ENCODE measurements around the gene SYNE1.

Gene SYNE1

GRCh38 chr6:152155792-152156191, 481.4 kb downstream of the SYNE1 start:
- Histone ChIP-seq H3K36me3 (ENCODE audit: control insufficient read depth in 1 of 2, insufficient read depth in 2 of 2, low read length in 2 of 2) (no peaks in the 10 kb centered on the region), H2BK12ac (ENCODE audit: low read length) (no peak overlapping the region), H3K4me2 (ENCODE audit: low read length) (no peak overlapping the region), H4K91ac (ENCODE audit: low read depth, low read length) (no peak overlapping the region), H2BK120ac (ENCODE audit: insufficient read depth, low read length, poor library complexity) (no peak overlapping the region), H3K4me3 (ENCODE audit: low read depth, low read length) (no peak overlapping the region), H2AK5ac (ENCODE audit: low read length) (no peak overlapping the region), H3K9me3 (ENCODE audit: insufficient read depth, low read depth, low read length) (no peaks in the 10 kb centered on the region), H3K27me3 (ENCODE audit: insufficient read depth, low read length) (no peaks in the 10 kb centered on the region), H3K27ac (ENCODE audit: low read depth, low read length) (no peak overlapping the region), H3K14ac (ENCODE audit: low read length) (no peak overlapping the region), H3K18ac (ENCODE audit: low read length) (no peak overlapping the region), H3K9ac (ENCODE audit: low read length) (no peak overlapping the region), H4K8ac (ENCODE audit: low read depth, low read length) (no peak overlapping the region), H3K4ac (ENCODE audit: low read depth, low read length) (no peak overlapping the region), H3K79me2 (ENCODE audit: control insufficient read depth, insufficient read depth, low read length, poor library complexity) (no peaks in the 10 kb centered on the region), H2BK5ac (ENCODE audit: low read depth, low read length, poor library complexity) (no peak overlapping the region), H3K23ac (ENCODE audit: low read length) (no peak overlapping the region), H2AFZ (ENCODE audit: insufficient read depth, low read length, poor library complexity) (no peak overlapping the region), H3K79me1 (ENCODE audit: low read length) (no peaks in the 10 kb centered on the region), H3K4me1 (ENCODE audit: control insufficient read depth in 1 of 2, insufficient read depth in 2 of 2, low read length in 2 of 2) (no peaks in the 10 kb centered on the region), H4K12ac (ENCODE audit: low read depth, low read length) (no peak overlapping the region)
- DNase-seq: no peak
- WGBS (ENCODE audit: extremely low coverage, insufficient coverage, insufficient read length): no CpG with 5 or more reads among the region's 8 CpGs

DNA sequence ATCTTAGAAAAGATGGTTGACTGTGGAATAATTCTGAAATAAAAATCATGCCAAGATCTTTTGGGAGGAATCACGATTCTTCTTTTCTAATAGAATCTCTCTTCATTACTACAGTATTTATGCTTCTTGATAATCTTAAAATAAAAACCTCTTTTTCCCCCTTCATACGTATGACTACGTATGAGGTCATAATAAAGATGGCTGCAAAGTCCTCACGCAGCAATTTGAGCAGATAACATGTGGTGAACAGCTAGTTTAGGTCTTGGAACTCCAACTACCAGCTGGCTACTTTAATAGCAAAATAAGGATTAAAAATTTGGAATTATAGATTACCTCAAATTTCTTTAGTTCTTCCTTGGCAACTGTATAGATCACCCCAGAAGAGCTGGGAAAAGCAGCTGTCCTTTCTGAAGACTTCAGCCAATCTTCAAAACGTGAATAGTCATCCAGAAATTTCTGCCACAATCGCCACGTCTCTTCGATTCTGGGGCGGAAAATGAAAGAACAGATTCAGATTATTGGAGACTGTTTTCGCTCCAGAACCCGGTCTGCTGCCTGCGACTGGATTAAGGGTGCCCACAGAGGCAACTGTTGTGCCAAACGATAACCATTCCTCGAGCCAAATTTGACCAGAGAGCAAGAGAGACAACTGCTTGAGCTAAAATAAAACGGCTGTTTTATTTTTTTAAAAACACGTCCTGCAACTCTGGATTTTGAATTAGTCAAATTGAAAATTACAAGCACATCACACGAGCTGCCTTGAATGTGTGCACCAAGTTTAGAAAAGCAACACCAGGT, 482.4 kb downstream of the SYNE1 start:
- Histone ChIP-seq H3K27ac (ENCODE audit: low read depth, low read length) (no peak overlapping the region), H2AK5ac (ENCODE audit: low read length) (no peak overlapping the region), H2BK5ac (ENCODE audit: low read depth, low read length, poor library complexity) (no peak overlapping the region), H3K4ac (ENCODE audit: low read depth, low read length) (no peak overlapping the region), H3K79me1 (ENCODE audit: low read length) (no peaks in the 10 kb centered on the region), H4K91ac (ENCODE audit: low read depth, low read length) (no peak overlapping the region), H4K12ac (ENCODE audit: low read depth, low read length) (no peak overlapping the region), H2AFZ (ENCODE audit: insufficient read depth, low read length, poor library complexity) (no peak overlapping the region), H3K9me3 (ENCODE audit: insufficient read depth, low read depth, low read length) (no peaks in the 10 kb centered on the region), H3K23ac (ENCODE audit: low read length) (no peak overlapping the region), H3K4me3 (ENCODE audit: low read depth, low read length) (no peak overlapping the region), H3K18ac (ENCODE audit: low read length) (no peak overlapping the region), H3K4me2 (ENCODE audit: low read length) (no peak overlapping the region), H3K14ac (ENCODE audit: low read length) (no peak overlapping the region), H3K36me3 (ENCODE audit: control insufficient read depth in 1 of 2, insufficient read depth in 2 of 2, low read length in 2 of 2) (no peaks in the 10 kb centered on the region), H3K9ac (ENCODE audit: low read length) (no peak overlapping the region), H4K8ac (ENCODE audit: low read depth, low read length) (no peak overlapping the region), H2BK12ac (ENCODE audit: low read length) (no peak overlapping the region), H2BK120ac (ENCODE audit: insufficient read depth, low read length, poor library complexity) (no peak overlapping the region), H3K79me2 (ENCODE audit: control insufficient read depth, insufficient read depth, low read length, poor library complexity) (no peaks in the 10 kb centered on the region), H3K4me1 (ENCODE audit: control insufficient read depth in 1 of 2, insufficient read depth in 2 of 2, low read length in 2 of 2) (no peaks in the 10 kb centered on the region), H3K27me3 (ENCODE audit: insufficient read depth, low read length) (no peaks in the 10 kb centered on the region)
- no CpG with 5 or more reads among the region's 17 CpGs for WGBS (ENCODE audit: extremely low coverage, insufficient coverage, insufficient read length)
- DNase-seq: no peak

DNA sequence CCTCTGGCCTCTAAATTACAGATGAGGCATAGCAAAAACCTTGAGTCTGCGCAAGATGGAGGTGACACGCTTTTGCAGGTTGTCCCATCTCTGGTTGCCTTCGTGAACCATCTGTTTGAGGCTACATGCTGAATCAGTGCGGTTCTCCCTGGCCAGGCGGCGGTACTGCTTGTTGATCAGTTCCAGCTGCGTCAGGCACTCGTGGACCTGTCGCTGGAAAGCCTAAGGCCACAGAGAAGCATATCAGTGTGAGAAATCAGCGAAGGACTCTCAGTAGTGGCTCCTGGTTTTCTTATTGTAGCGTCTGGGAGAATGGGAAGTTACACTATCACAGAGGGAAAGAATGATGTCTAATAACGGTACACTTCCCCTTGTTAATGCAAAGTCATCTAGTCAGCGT, 485.2 kb downstream of the SYNE1 start:
- H2BK5ac ChIP-seq (ENCODE audit: low read depth, low read length, poor library complexity): no peak overlapping the region
- no peak overlapping the region for H2AFZ ChIP-seq (ENCODE audit: insufficient read depth, low read length, poor library complexity)
- H3K27ac ChIP-seq (ENCODE audit: low read depth, low read length): no peak overlapping the region
- no peak for DNase-seq
- H3K23ac ChIP-seq (ENCODE audit: low read length): no peak overlapping the region
- no CpG with 5 or more reads among the region's 13 CpGs for WGBS (ENCODE audit: extremely low coverage, insufficient coverage, insufficient read length)
- no peaks in the 10 kb centered on the region for H3K4me1 ChIP-seq (ENCODE audit: control insufficient read depth in 1 of 2, insufficient read depth in 2 of 2, low read length in 2 of 2)
- H2BK12ac ChIP-seq (ENCODE audit: low read length): no peak overlapping the region
- no peaks in the 10 kb centered on the region for H3K79me1 ChIP-seq (ENCODE audit: low read length)
- no peak overlapping the region for H4K91ac ChIP-seq (ENCODE audit: low read depth, low read length)
- H3K79me2 ChIP-seq (ENCODE audit: control insufficient read depth, insufficient read depth, low read length, poor library complexity): no peaks in the 10 kb centered on the region
- H3K36me3 ChIP-seq (ENCODE audit: control insufficient read depth in 1 of 2, insufficient read depth in 2 of 2, low read length in 2 of 2): no peaks in the 10 kb centered on the region
- no peak overlapping the region for H4K12ac ChIP-seq (ENCODE audit: low read depth, low read length)
- H3K18ac ChIP-seq (ENCODE audit: low read length): no peak overlapping the region
- H3K4ac ChIP-seq (ENCODE audit: low read depth, low read length): no peak overlapping the region
- H3K9ac ChIP-seq (ENCODE audit: low read length): no peak overlapping the region
- no peak overlapping the region for H4K8ac ChIP-seq (ENCODE audit: low read depth, low read length)
- no peak overlapping the region for H2BK120ac ChIP-seq (ENCODE audit: insufficient read depth, low read length, poor library complexity)
- H3K4me3 ChIP-seq (ENCODE audit: low read depth, low read length): no peak overlapping the region
- no peak overlapping the region for H2AK5ac ChIP-seq (ENCODE audit: low read length)
- no peak overlapping the region for H3K14ac ChIP-seq (ENCODE audit: low read length)
- H3K27me3 ChIP-seq (ENCODE audit: insufficient read depth, low read length): no peaks in the 10 kb centered on the region
- no peaks in the 10 kb centered on the region for H3K9me3 ChIP-seq (ENCODE audit: insufficient read depth, low read depth, low read length)
- no peak overlapping the region for H3K4me2 ChIP-seq (ENCODE audit: low read length)

DNA sequence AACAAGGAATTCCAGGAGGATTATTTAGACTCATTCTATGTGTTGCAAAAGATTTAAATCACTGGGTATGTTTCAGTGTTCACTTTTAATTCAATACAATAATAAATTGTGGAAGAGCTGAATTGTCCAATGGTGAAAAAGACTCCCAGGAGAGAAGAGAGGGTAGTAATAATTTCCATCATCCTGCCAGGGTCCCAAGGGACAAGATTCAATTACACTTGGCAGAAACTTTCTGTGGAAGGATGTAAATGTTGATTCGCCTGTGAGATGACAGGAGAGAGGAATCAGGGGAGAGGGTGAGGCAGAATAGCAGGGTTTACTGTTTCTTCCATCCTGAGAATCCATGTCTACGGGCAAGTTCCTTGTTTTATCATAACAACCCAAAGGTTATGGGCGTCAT, 487.0 kb downstream of the SYNE1 start:
- Histone ChIP-seq H3K14ac (ENCODE audit: low read length) (no peak overlapping the region), H4K91ac (ENCODE audit: low read depth, low read length) (no peak overlapping the region), H4K12ac (ENCODE audit: low read depth, low read length) (no peak overlapping the region), H2BK5ac (ENCODE audit: low read depth, low read length, poor library complexity) (no peak overlapping the region), H3K9ac (ENCODE audit: low read length) (no peak overlapping the region), H3K4ac (ENCODE audit: low read depth, low read length) (no peak overlapping the region), H3K18ac (ENCODE audit: low read length) (no peak overlapping the region), H3K79me2 (ENCODE audit: control insufficient read depth, insufficient read depth, low read length, poor library complexity) (no peaks in the 10 kb centered on the region), H2AFZ (ENCODE audit: insufficient read depth, low read length, poor library complexity) (no peak overlapping the region), H3K4me3 (ENCODE audit: low read depth, low read length) (no peak overlapping the region), H3K79me1 (ENCODE audit: low read length) (no peaks in the 10 kb centered on the region), H2AK5ac (ENCODE audit: low read length) (no peak overlapping the region), H3K27me3 (ENCODE audit: insufficient read depth, low read length) (no peaks in the 10 kb centered on the region), H3K23ac (ENCODE audit: low read length) (no peak overlapping the region), H2BK12ac (ENCODE audit: low read length) (no peak overlapping the region), H3K36me3 (ENCODE audit: control insufficient read depth in 1 of 2, insufficient read depth in 2 of 2, low read length in 2 of 2) (peaks cover 0 to 2% of the 10 kb centered on the region in 2 experiments), H3K27ac (ENCODE audit: low read depth, low read length) (no peak overlapping the region), H3K9me3 (ENCODE audit: insufficient read depth, low read depth, low read length) (no peaks in the 10 kb centered on the region), H4K8ac (ENCODE audit: low read depth, low read length) (no peak overlapping the region), H3K4me1 (ENCODE audit: control insufficient read depth in 1 of 2, insufficient read depth in 2 of 2, low read length in 2 of 2) (no peaks in the 10 kb centered on the region), H3K4me2 (ENCODE audit: low read length) (no peak overlapping the region), H2BK120ac (ENCODE audit: insufficient read depth, low read length, poor library complexity) (no peak overlapping the region)
- no peak for DNase-seq
- no CpG with 5 or more reads among the region's 3 CpGs for WGBS (ENCODE audit: extremely low coverage, insufficient coverage, insufficient read length)

All from trophoblast cell (in vitro differentiated cells and primary cell).